Activated effector memory CD4-positive, alpha-beta T cell treated with Interleukin-2 at 50 U/mL for 16 hours (primary cell): ENCODE measurements around the gene SIL1.

Experiments
- DNase-seq: peaks from one replicate; pipeline ENCODE4 v3.0.0-alpha.2; 2020

Gene SIL1

GRCh38 chr5:138909734-138910133, 288.4 kb downstream of the SIL1 start:
- DNase-seq = no peak

DNA sequence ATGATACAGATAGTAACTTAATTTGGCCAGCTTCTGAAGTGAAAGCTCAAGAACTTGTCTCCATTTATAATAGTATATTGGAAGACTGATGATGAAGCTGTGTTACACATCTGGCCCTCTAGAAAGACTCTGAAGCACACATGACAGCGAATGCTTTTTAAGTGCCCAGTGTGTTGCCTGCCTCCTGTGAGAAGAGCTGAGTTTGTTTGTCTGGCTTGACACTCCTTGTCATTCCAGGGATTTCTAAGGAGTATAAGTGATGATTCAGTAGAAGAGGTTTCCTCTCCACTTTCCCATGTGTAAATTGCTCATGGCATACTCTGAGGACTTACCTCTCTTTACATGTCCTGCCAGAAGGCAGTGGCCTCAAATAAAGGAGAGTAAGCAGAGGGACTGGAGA, 292.6 kb downstream of the SIL1 start:
- no peak for DNase-seq

DNA sequence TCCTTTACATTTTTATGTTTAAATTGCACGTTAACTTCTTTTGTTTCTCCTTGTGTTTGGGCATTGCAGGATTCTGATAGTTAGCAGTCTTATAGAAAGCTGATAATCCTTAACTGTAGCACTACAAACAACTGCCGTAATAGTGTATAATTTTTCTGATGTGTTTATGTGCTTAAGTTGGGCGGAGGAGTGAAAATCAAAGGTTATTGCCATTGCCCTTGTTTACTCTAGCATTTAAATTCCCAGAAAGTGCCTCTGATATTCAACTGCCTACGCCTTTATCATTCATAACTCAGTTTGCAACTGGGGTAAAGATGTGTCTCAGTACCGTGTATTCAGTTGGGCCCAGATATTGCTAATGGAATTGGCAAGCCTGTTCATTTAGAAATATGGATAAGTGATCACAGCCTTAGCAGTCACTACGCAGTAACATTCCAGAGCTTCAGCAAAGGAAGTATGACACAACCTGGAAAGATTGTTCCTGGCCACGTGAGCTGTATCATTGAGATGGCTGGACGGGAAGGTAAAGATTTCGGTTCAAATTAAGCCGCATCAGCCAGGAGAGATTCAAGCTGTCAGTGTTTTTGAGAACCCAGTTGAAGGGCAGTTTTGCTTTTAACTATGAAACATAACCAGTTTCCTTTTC, 294.9 kb downstream of the SIL1 start:
- no peak for DNase-seq

DNA sequence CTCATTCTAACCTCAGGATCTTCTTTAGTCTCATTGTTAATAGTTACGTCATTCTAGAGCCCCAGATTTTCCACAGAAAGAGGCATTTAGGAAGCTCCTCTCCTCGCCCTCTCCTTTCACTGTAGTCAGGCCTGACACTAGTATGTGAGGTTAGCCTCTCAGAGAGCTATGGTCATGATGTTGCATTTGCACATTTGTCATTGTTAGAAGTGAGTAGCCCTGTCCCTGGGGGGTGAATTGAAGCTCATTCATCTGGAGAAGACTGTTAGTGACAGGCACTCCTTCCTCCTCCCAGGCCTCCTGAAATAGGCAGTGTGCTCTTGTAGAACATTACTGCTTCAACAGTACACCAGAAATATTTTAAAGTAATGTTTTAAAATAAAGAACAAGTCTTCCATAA, 296.5 kb downstream of the SIL1 start:
- no peak for DNase-seq

DNA sequence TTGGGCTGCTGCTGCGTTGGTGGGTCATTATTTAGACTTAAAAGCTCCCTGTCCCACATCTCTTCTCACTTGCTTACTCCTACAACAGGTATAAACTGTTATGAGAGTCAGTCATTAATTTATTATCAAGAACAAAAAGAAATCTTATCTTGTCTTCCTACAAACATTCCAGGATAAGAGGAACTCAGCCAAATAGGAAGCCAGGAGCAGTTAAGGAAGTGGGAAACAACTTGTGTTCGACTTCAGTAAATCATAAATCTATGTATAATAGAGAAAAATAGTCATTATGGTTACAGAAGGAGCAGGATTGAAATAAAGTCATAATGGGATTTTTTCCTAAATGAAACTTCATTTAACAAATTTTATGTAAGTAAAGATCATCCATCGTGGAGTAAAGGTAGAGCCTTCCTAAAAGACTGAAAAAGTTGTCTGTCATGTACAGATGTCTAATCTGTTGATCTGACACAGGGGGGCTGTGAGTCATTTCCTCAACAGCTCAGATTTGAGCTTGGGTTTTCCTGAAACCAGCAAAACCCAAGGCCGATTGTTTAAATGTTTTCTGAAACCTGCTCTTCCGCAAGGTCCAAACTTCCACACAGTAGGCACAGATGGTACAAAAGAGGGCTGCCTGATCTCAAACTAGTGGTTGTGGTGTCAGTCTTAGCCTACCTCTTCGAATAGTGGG, 297.7 kb downstream of the SIL1 start:
- DNase-seq = no peak

GRCh38 chr5:138898742-138899141, 299.4 kb downstream of the SIL1 start:
- no peak for DNase-seq

GRCh38 chr5:138898299-138898698, 299.9 kb downstream of the SIL1 start:
- DNase-seq = no peak
